DND-41 (cell line): ENCODE results near the gene ST3GAL4.

ENCODE experiments used
- EZH2 ChIP-seq: IDR thresholded peaks from 3 replicates; pipeline ENCODE4 v1.6.1; 2012; ENCODE audit warnings: borderline replicate concordance, low read depth, mild to moderate bottlenecking, moderate library complexity, low read length, inconsistent platforms; ENCODE audit not compliant: severe bottlenecking
- TF ChIP-seq, protein P1 (sequence below): IDR thresholded peaks from 2 replicates; pipeline ENCODE4 v1.5.1; 2012; ENCODE audit warnings: borderline replicate concordance, low read length, moderate library complexity, mild to moderate bottlenecking; ENCODE audit not compliant: poor library complexity, severe bottlenecking; ENCODE audit errors: extremely low read depth

DNA sequence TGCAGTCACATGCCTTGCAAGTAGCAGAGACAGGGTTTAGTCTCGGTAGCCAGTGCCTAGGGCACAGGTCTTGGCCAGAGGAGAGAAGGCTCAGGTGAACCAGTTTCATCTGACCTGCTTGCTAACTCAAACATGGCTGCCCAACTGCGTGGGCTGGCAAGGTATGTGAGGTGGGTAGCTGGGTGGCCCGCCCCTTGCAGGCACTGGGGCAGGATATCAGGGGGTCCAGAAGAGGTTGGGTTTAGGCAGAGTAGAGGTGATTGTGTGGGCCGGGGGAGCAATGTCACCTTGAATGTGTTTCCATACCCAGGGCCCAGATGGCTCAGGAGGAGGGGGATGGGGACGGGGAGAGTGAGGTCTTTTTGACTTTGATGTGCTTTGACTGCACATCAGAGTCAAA is 37.7 kb downstream of the ST3GAL4 start:
- TF ChIP-seq, protein P1, sequence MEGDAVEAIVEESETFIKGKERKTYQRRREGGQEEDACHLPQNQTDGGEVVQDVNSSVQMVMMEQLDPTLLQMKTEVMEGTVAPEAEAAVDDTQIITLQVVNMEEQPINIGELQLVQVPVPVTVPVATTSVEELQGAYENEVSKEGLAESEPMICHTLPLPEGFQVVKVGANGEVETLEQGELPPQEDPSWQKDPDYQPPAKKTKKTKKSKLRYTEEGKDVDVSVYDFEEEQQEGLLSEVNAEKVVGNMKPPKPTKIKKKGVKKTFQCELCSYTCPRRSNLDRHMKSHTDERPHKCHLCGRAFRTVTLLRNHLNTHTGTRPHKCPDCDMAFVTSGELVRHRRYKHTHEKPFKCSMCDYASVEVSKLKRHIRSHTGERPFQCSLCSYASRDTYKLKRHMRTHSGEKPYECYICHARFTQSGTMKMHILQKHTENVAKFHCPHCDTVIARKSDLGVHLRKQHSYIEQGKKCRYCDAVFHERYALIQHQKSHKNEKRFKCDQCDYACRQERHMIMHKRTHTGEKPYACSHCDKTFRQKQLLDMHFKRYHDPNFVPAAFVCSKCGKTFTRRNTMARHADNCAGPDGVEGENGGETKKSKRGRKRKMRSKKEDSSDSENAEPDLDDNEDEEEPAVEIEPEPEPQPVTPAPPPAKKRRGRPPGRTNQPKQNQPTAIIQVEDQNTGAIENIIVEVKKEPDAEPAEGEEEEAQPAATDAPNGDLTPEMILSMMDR: no peak
- no peak for TF ChIP-seq EZH2
